Measurements from ENCODE around the gene NCOR2. TPM values are rescaled to one million over a fixed set of nuclear protein-coding genes. Genes with fewer than 3 reads are reported as not detected.

NCOR2 gene
- total and polyA plus RNA-seq, 2 donors (not counting 3 experiments of a cell fraction or from before 2014, with no cell fraction given): 26.5 to 241 TPM

- H3K4me2 ChIP-seq (ENCODE audit: insufficient read depth, low read length): no peak overlapping the region
- H2AFZ ChIP-seq (ENCODE audit: low read depth, low read length): no peak overlapping the region
- H3K27ac ChIP-seq (ENCODE audit: insufficient read depth, low read depth, low read length): no peak overlapping the region
- H3K9me3 ChIP-seq (replicated peaks; ENCODE audit: control insufficient read depth, insufficient read depth, low read length): no peaks in the 10 kb centered on the region
- DNase-seq (ENCODE audit: low read depth, low spot score) (no peak), FAIRE-seq (no peak)
- no TSS peak for BruUV-seq (replicated peaks)
- H4K20me1 ChIP-seq (replicated peaks; ENCODE audit: control insufficient read depth, extremely low read depth, insufficient read depth, low read length): no peaks in the 10 kb centered on the region
- no peak for TF ChIP-seq EZH2 (IDR thresholded peaks at IDR 0.05; ENCODE audit: borderline replicate concordance, low read depth, low read length, severe bottlenecking)
- TF ChIP-seq FOS (IDR thresholded peaks at IDR 0.05; ENCODE audit: borderline replicate concordance, insufficient read depth, low read length): no peak
- no peak for TF ChIP-seq POLR2AphosphoS5 (IDR thresholded peaks at IDR 0.05; ENCODE audit: insufficient read depth, low read depth, low read length)
- TF ChIP-seq MYC (IDR thresholded peaks at IDR 0.05; ENCODE audit: low read depth, low read length): no peak
- TF ChIP-seq GATA2 (IDR thresholded peaks at IDR 0.05; ENCODE audit: insufficient read depth, insufficient read length, low read depth, low read length): no peak
- H3K9me1 ChIP-seq (replicated peaks; ENCODE audit: control insufficient read depth, extremely low read depth, insufficient read depth, low read length): no peaks in the 10 kb centered on the region
- H3K9ac ChIP-seq (replicated peaks; ENCODE audit: extremely low read depth, insufficient read depth, low read length): no peak overlapping the region
- H3K4me3 ChIP-seq (replicated peaks in 1 of 3; ENCODE audit: insufficient read depth in 1 of 3, low read depth in 1 of 3, low read length in 3 of 3): no peak overlapping the region
- H3K27me3 ChIP-seq (ENCODE audit: control insufficient read depth in 2 of 2, insufficient read depth in 2 of 2, low read length in 2 of 2): no peaks in the 10 kb centered on the region
- ChIA-PET POLR2A (no interaction called here), CTCF (no interaction called here)
- peaks cover 6% of the 10 kb centered on the region for H3K4me1 ChIP-seq (ENCODE audit: control insufficient read depth, extremely low read depth, insufficient read depth, low read length)
- H3K79me2 ChIP-seq (ENCODE audit: control insufficient read depth, insufficient read depth, low read length): peaks cover 96% of the 10 kb centered on the region
- H3K36me3 ChIP-seq (ENCODE audit: control insufficient read depth in 2 of 2, extremely low read depth in 1 of 2, insufficient read depth in 2 of 2, low read length in 2 of 2): no peaks in the 10 kb centered on the region
- dilution Hi-C loops (cut with MboI; ENCODE audit: extremely low pct_ligation_motif_present, low sequenced_read_pairs): loop anchor here (25.0 kb wide), 1 partner anchor 130 kb away; no protein-coding TSS in a partner anchor
- intact Hi-C loops (cut with micrococcal nuclease): no loop called here
Observed at GRCh38 chr12:124556896-124557501, 10.4 kb downstream of the NCOR2 start.

GRCh38 chr12:124556074-124556466 is 11.3 kb downstream of the NCOR2 start:
- Histone ChIP-seq H3K4me3 (replicated peaks in 1 of 3; ENCODE audit: insufficient read depth in 1 of 3, low read depth in 1 of 3, low read length in 3 of 3) (no peak overlapping the region), H3K9me3 (replicated peaks; ENCODE audit: control insufficient read depth, insufficient read depth, low read length) (no peaks in the 10 kb centered on the region), H4K20me1 (replicated peaks; ENCODE audit: control insufficient read depth, extremely low read depth, insufficient read depth, low read length) (no peaks in the 10 kb centered on the region), H3K4me1 (ENCODE audit: control insufficient read depth, extremely low read depth, insufficient read depth, low read length) (peaks cover 8% of the 10 kb centered on the region), H3K27me3 (ENCODE audit: control insufficient read depth in 2 of 2, insufficient read depth in 2 of 2, low read length in 2 of 2) (no peaks in the 10 kb centered on the region), H3K9me1 (replicated peaks; ENCODE audit: control insufficient read depth, extremely low read depth, insufficient read depth, low read length) (no peaks in the 10 kb centered on the region), H3K9ac (replicated peaks; ENCODE audit: extremely low read depth, insufficient read depth, low read length) (no peak overlapping the region), H3K79me2 (ENCODE audit: control insufficient read depth, insufficient read depth, low read length) (peaks cover 92% of the 10 kb centered on the region), H2AFZ (ENCODE audit: low read depth, low read length) (no peak overlapping the region), H3K27ac (ENCODE audit: insufficient read depth, low read depth, low read length) (no peak overlapping the region), H3K36me3 (ENCODE audit: control insufficient read depth in 2 of 2, extremely low read depth in 1 of 2, insufficient read depth in 2 of 2, low read length in 2 of 2) (no peaks in the 10 kb centered on the region), H3K4me2 (ENCODE audit: insufficient read depth, low read length) (no peak overlapping the region)
- no TSS peak for BruUV-seq (replicated peaks)
- ChIA-PET POLR2A (no interaction called here), CTCF (interaction anchor here (1.5 kb wide), 1 partner anchor 99 kb away, joined by 3 read pairs; no protein-coding TSS in a partner anchor)
- FAIRE-seq: no peak
- intact Hi-C loops (cut with micrococcal nuclease): no loop called here
- dilution Hi-C loops (cut with MboI; ENCODE audit: extremely low pct_ligation_motif_present, low sequenced_read_pairs): loop anchor here (25.0 kb wide), 1 partner anchor 131 kb away; no protein-coding TSS in a partner anchor
- DNase-seq (ENCODE audit: low read depth, low spot score): no peak
- TF ChIP-seq EZH2 (IDR thresholded peaks at IDR 0.05; ENCODE audit: borderline replicate concordance, low read depth, low read length, severe bottlenecking) (no peak), FOS (IDR thresholded peaks at IDR 0.05; ENCODE audit: borderline replicate concordance, insufficient read depth, low read length) (no peak), POLR2A (IDR thresholded peaks at IDR 0.05; ENCODE audit: low read depth, low read length) (no peak), MAX (IDR thresholded peaks at IDR 0.05; ENCODE audit: insufficient read depth, insufficient read length) (no peak), POLR2AphosphoS5 (IDR thresholded peaks at IDR 0.05; ENCODE audit: insufficient read depth, low read depth, low read length) (no peak), CTCF (IDR thresholded peaks at IDR 0.05; ENCODE audit: extremely low read depth in 1 of 2, insufficient read depth in 1 of 2, low read depth in 1 of 2, low read length in 2 of 2) (no peak), JUN (IDR thresholded peaks at IDR 0.05; ENCODE audit: borderline replicate concordance, insufficient read depth, insufficient read length, low read depth) (no peak), MYC (IDR thresholded peaks at IDR 0.05; ENCODE audit: low read depth, low read length) (no peak), GATA2 (IDR thresholded peaks at IDR 0.05; ENCODE audit: insufficient read depth, insufficient read length, low read depth, low read length) (no peak)
